GM19035 (cell line): ENCODE data around the gene FBXW4.
"Not testable (repeated sequence)": the region's sequence is repeated elsewhere in the genome, so short reads cannot be mapped to it uniquely, and the experiment has no call there.

ENCODE experiments used
- ATAC-seq: cut with Tn5 transposase; IDR thresholded peaks from one replicate; pipeline ENCODE4 v1.9.1; 2021; ENCODE audit not compliant: unreplicated experiment

The FBXW4 gene

GRCh38 chr10:101618871-101619270 is 76.1 kb downstream of the FBXW4 start:
- ATAC-seq: no peak

- ATAC-seq: no peak
These were observed 77.0 kb downstream of the FBXW4 start for GRCh38 chr10:101617824-101618568.

- no peak for ATAC-seq
These were observed 77.7 kb downstream of the FBXW4 start for GRCh38 chr10:101617102-101617823.

GRCh38 chr10:101616415-101617101 is 78.4 kb downstream of the FBXW4 start:
- ATAC-seq: no peak

- ATAC-seq: no peak
These were observed 79.3 kb downstream of the FBXW4 start for GRCh38 chr10:101615525-101616116.

GRCh38 chr10:101614663-101615524 is 80.1 kb downstream of the FBXW4 start:
- ATAC-seq: no peak

GRCh38 chr10:101613646-101614045 is 81.3 kb downstream of the FBXW4 start:
- ATAC-seq: no peak

GRCh38 chr10:101612872-101613271 is 82.1 kb downstream of the FBXW4 start:
- no peak for ATAC-seq

GRCh38 chr10:101612086-101612485 is 82.9 kb downstream of the FBXW4 start:
- ATAC-seq: no peak

GRCh38 chr10:101611096-101611905 is 83.7 kb downstream of the FBXW4 start:
- no peak for ATAC-seq

GRCh38 chr10:101609481-101609880 is 85.5 kb downstream of the FBXW4 start:
- ATAC-seq: no peak

- ATAC-seq: no peak
These were observed 87.8 kb downstream of the FBXW4 start for GRCh38 chr10:101607124-101607523.

GRCh38 chr10:101602761-101603398 is 92.1 kb downstream of the FBXW4 start:
- no peak for ATAC-seq

- ATAC-seq: no peak
These were observed 93.4 kb downstream of the FBXW4 start for GRCh38 chr10:101601541-101601940.

- ATAC-seq: no peak
These were observed 97.7 kb downstream of the FBXW4 start for GRCh38 chr10:101597091-101597900.

GRCh38 chr10:101595591-101596433 is 99.2 kb downstream of the FBXW4 start:
- ATAC-seq: no peak

GRCh38 chr10:101593331-101593730 is 101.6 kb downstream of the FBXW4 start:
- not testable (repeated sequence) for ATAC-seq
